Activated CD8-positive, alpha-beta T cell treated with anti-CD3 and anti-CD28 coated beads for 36 hours (primary cell): ENCODE measurements around the gene LRRC8E. TPM values are rescaled to one million over a fixed set of nuclear protein-coding genes. Genes with fewer than 3 reads are reported as not detected.

Experiments
- ATAC-seq: fragments of 200-7000 bp; cut with Tn5 transposase; one replicate; pipeline ENCODE4 v1.10.0; 2021; ENCODE audit warnings: mild to moderate bottlenecking, moderate library complexity
- CTCF ChIA-PET: fragments of 350-600 bp; sonication (Branson Sonifier 250); formaldehyde crosslinking; loops from one replicate; lab custom pipeline; 2021; ENCODE audit warnings: antibody characterized with exemption; lab: Charles Lee
- POLR2A ChIA-PET: fragments of 350-600 bp; sonication (Branson Sonifier 250); formaldehyde crosslinking; loops from one replicate; lab custom pipeline; 2021; ENCODE audit warnings: antibody characterized with exemption; lab: Charles Lee
- DNase-seq: peaks from one replicate; pipeline ENCODE4 v3.0.0-alpha.2; 2020
- H3K27ac Mint-ChIP-seq: one replicate; pipeline ENCODE4 v1.8.0; 2021; ENCODE audit warnings: mild to moderate bottlenecking, mixed read lengths
- H3K27me3 Mint-ChIP-seq: one replicate; pipeline ENCODE4 v1.8.0; 2021; ENCODE audit warnings: mixed read lengths
- H3K36me3 Mint-ChIP-seq: one replicate; pipeline ENCODE4 v1.8.0; 2021; ENCODE audit warnings: low read depth, mixed read lengths
- H3K4me1 Mint-ChIP-seq: one replicate; pipeline ENCODE4 v1.8.0; 2021; ENCODE audit warnings: low read depth, mixed read lengths
- H3K4me3 Mint-ChIP-seq: one replicate; pipeline ENCODE4 v1.8.0; 2021; ENCODE audit warnings: mild to moderate bottlenecking, moderate library complexity, mixed read lengths
- H3K9me3 Mint-ChIP-seq: one replicate; pipeline ENCODE4 v1.8.0; 2021; ENCODE audit warnings: mixed read lengths
- intact Hi-C: fragments of 100-400 bp; cut with micrococcal nuclease; formaldehyde crosslinking; loops from one replicate; pipeline ENCODE4 v1.10.0; 2022
- total RNA-seq, 2 experiments: library from RNA; stranded (reverse); gene quantifications; one replicate each; pipeline ENCODE4 v1.2.3, GENCODE V29; 2021
- TF ChIP-seq, protein P1 (sequence below): fragments of 200-600 bp; IDR thresholded peaks from one replicate; pipeline ENCODE4 v1.8.0; 2022; ENCODE audit warnings: antibody characterized with exemption, mild to moderate bottlenecking

Gene LRRC8E
- total RNA-seq, 2 experiments from 2014 or later = not detected

- H3K27ac Mint-ChIP-seq = no peak overlapping the region
- H3K27me3 Mint-ChIP-seq = peaks cover 1% of the 10 kb centered on the region
- intact Hi-C loops = loop anchor here (10.0 kb wide), 1 partner anchor 75 kb away; the partner anchor contains the start of genes CTXN1 and SNAPC2
- ChIA-PET CTCF (no interaction called here), POLR2A (interaction anchor here (0.9 kb wide), 1 partner anchor 11 kb away, joined by 3 read pairs; no protein-coding TSS in a partner anchor)
- no peak for ATAC-seq
- H3K4me3 Mint-ChIP-seq = no peak overlapping the region
- peaks cover 5% of the 10 kb centered on the region for H3K4me1 Mint-ChIP-seq
- no peak for DNase-seq
- H3K36me3 Mint-ChIP-seq = no peaks in the 10 kb centered on the region
- TF ChIP-seq, protein P1, sequence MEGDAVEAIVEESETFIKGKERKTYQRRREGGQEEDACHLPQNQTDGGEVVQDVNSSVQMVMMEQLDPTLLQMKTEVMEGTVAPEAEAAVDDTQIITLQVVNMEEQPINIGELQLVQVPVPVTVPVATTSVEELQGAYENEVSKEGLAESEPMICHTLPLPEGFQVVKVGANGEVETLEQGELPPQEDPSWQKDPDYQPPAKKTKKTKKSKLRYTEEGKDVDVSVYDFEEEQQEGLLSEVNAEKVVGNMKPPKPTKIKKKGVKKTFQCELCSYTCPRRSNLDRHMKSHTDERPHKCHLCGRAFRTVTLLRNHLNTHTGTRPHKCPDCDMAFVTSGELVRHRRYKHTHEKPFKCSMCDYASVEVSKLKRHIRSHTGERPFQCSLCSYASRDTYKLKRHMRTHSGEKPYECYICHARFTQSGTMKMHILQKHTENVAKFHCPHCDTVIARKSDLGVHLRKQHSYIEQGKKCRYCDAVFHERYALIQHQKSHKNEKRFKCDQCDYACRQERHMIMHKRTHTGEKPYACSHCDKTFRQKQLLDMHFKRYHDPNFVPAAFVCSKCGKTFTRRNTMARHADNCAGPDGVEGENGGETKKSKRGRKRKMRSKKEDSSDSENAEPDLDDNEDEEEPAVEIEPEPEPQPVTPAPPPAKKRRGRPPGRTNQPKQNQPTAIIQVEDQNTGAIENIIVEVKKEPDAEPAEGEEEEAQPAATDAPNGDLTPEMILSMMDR = no peak
- no peaks in the 10 kb centered on the region for H3K9me3 Mint-ChIP-seq
These were observed 38.1 kb upstream of the LRRC8E start for GRCh38 chr19:7850000-7850813.

DNA sequence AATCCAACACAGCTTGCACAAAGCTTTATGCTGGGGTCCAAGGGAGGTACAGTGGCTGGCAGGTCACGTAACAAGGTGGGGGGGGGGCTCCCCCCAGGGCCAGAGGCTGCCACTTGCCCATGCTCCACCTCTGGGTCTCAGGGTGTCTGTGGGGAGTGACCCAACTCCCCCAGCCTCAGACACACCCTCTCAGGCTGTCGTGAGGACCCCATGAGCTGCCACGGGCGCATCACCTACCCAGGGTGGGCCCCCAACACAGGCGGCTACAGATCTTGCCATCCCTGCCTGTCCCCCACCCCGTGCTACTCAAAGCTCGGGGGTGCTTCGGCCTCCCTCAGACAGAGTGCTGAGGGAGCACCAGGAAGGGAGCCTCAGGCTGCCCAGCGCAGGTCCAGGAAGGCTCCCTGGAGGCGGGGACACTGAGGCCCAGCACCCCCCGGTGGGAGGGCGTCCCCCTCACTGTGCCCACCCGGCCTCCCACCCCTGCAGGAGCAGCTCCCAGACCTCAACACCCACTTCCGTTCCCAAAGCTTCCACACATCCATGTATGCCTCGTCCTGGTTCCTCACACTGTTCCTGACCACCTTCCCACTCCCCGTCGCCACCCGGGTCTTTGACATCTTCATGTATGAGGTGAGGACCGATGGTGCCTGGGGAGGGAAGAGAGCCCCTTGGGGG is 37.2 kb upstream of the LRRC8E start:
- intact Hi-C loops = loop anchor here (10.0 kb wide), 1 partner anchor 74 kb away; the partner anchor contains the start of genes CTXN1 and SNAPC2
- TF ChIP-seq, protein P1 = no peak
- no peak for DNase-seq
- Mint-ChIP-seq H3K27ac (no peak overlapping the region), H3K9me3 (no peaks in the 10 kb centered on the region), H3K36me3 (no peaks in the 10 kb centered on the region), H3K4me1 (peaks cover 5% of the 10 kb centered on the region), H3K4me3 (no peak overlapping the region), H3K27me3 (peaks cover 2% of the 10 kb centered on the region)
- CTCF ChIA-PET = no interaction called here
- POLR2A ChIA-PET = no interaction called here
- no peak for ATAC-seq

- no peak for ATAC-seq
- ChIA-PET POLR2A (no interaction called here), CTCF (interaction anchor here (0.6 to 2.1 kb wide), 14 partner anchors 10 to 274 kb away, joined by 3 to 22 read pairs (median 4); partner anchors contain the start of genes TIMM44 and TRAPPC5)
- no peak for DNase-seq
- Mint-ChIP-seq H3K27ac (no peak overlapping the region), H3K27me3 (peaks cover 2% of the 10 kb centered on the region), H3K4me3 (no peak overlapping the region), H3K4me1 (peaks cover 5% of the 10 kb centered on the region), H3K36me3 (no peaks in the 10 kb centered on the region), H3K9me3 (no peaks in the 10 kb centered on the region)
- intact Hi-C loops = loop anchor here (10.0 kb wide), 1 partner anchor 73 kb away; the partner anchor contains the start of genes CTXN1 and SNAPC2
- TF ChIP-seq, protein P1 = no peak
These were observed 36.4 kb upstream of the LRRC8E start for GRCh38 chr19:7851623-7852500.

DNA sequence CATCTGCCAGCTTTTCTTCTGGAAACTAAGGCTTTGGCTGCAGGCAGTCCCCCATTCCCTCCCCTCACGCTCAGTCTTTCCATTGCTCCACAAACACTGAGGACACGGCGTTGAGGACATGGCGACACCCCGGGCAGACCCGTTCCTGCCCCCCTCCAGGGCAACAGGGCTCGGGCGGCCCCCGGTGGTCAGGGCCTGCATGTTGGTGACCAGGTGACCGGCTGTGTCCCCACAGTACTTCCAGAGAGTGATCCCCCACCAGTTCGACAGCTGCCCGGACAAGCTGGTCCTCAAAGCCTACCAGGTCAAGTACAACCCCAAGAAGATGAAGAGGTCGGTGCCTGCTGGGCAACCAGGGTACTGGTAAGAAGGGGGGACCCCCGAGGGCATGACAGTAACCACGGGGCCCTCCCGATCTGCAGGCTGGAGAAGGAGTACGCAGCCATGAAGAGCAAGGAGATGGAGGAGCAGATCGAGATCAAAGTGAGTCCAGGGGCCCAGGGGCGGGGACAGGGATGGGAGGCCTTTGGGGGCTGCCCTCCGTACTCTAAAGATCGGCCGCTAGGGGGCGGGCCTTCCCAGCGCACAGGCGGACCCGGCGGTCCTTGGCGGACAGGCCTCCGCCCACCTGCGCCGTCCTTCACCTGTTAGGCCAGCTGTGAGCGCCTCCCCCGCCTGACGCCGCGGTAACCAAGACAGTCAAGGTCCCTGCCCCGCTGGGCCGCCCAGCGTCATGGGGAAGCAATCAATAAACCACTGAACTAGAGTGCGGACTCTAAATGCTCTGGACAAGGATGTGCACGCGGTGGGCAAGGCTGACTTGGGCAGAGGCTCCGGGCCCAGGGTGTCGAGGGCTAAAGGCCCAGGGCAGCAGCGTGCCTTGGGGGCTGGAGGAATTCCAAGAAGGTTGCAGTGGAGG is 35.2 kb upstream of the LRRC8E start:
- no peaks in the 10 kb centered on the region for H3K36me3 Mint-ChIP-seq
- H3K9me3 Mint-ChIP-seq = no peaks in the 10 kb centered on the region
- H3K4me1 Mint-ChIP-seq = peaks cover 5% of the 10 kb centered on the region

More for the DNA sequence above, 35.2 kb upstream of the LRRC8E start:
- DNase-seq (peak; percentile 85), ATAC-seq (peak; percentile 97)
- no peak overlapping the region for H3K4me3 Mint-ChIP-seq
- TF ChIP-seq, protein P1 = peak; percentile 98
- intact Hi-C loops = loop anchor here (10.0 kb wide), 1 partner anchor 72 kb away; the partner anchor contains the start of genes CTXN1 and SNAPC2
- H3K27ac Mint-ChIP-seq = no peak overlapping the region
- ChIA-PET CTCF (interaction anchor here (0.6 to 2.1 kb wide), 17 partner anchors 8 to 276 kb away, joined by 3 to 22 read pairs (median 4); partner anchors contain the start of genes TIMM44 and TRAPPC5), POLR2A (no interaction called here)
- peaks cover 2% of the 10 kb centered on the region for H3K27me3 Mint-ChIP-seq
